LNCAP (cell line): Measurements from ENCODE around the gene PSMB2.
A peak's percentile ranks its signal among the peaks of the same experiment; 100 is the strongest.

Experiments used
- TF ChIP-seq, protein P1 (sequence below): fragments of 450-650 bp; IDR thresholded peaks from 2 replicates; pipeline ENCODE4 v1.5.1; 2017; ENCODE audit warnings: mild to moderate bottlenecking

PSMB2 gene

DNA sequence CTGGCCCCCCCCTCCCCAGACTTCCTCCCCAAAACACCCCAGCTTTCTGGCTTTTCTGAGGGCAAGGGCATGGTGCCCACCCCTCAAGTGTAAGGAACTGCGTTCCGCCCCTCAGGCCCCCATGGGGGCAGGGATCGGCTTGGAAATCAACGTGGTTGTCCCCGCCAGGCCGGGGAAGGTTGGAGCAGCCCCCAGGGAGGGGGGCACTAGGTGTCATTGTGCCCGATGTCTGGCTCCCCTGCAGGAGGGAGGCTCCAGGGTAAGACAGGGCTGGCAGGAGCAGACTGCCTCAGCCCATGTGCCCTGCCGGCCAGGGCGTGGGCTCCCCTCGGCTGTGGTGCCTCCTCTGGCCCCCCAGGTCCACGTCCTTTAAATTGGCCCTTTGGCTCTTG lies 75.6 kb downstream of the PSMB2 start:
- TF ChIP-seq, protein P1, sequence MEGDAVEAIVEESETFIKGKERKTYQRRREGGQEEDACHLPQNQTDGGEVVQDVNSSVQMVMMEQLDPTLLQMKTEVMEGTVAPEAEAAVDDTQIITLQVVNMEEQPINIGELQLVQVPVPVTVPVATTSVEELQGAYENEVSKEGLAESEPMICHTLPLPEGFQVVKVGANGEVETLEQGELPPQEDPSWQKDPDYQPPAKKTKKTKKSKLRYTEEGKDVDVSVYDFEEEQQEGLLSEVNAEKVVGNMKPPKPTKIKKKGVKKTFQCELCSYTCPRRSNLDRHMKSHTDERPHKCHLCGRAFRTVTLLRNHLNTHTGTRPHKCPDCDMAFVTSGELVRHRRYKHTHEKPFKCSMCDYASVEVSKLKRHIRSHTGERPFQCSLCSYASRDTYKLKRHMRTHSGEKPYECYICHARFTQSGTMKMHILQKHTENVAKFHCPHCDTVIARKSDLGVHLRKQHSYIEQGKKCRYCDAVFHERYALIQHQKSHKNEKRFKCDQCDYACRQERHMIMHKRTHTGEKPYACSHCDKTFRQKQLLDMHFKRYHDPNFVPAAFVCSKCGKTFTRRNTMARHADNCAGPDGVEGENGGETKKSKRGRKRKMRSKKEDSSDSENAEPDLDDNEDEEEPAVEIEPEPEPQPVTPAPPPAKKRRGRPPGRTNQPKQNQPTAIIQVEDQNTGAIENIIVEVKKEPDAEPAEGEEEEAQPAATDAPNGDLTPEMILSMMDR = no peak

DNA sequence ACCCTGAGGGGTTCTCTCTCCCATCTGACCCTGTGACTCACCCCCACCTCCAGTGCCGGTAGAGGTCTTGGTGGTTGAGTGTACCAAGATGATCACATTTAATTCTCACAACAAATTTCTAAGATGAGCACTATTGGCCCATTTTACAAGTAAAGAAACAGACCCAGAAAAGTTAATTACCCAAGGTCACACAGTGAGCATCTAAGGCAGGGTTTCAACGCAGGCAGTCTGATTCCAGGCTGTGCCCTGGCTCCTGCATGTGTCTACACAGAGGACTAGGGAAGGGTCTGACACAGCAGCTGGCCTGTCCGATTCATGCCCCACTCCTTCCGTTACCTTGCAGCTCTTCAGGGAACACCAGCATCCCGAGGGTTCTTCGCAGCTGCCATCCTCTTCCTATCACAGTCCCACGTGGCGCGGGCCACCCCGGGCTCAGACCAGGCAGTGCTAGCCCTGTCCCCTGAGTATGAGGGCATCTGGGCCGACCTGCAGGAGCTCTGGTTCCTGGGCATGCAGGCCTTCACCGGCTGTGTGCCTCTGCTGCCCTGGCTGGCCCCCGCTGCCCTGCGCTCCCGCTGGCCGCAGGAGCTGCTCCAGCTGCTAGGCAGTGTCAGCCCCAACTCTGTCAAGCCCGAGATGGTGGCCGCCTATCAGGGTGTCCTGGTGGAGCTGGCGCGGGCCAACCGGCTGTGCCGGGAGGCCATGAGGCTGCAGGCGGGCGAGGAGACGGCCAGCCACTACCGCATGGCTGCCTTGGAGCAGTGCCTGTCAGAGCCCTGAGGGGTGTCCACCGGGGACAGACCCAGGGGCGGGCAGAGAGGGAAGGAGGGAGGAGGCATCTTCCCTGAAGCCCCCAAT lies 76.2 kb downstream of the PSMB2 start:
- TF ChIP-seq, protein P1 = peak; percentile 21

DNA sequence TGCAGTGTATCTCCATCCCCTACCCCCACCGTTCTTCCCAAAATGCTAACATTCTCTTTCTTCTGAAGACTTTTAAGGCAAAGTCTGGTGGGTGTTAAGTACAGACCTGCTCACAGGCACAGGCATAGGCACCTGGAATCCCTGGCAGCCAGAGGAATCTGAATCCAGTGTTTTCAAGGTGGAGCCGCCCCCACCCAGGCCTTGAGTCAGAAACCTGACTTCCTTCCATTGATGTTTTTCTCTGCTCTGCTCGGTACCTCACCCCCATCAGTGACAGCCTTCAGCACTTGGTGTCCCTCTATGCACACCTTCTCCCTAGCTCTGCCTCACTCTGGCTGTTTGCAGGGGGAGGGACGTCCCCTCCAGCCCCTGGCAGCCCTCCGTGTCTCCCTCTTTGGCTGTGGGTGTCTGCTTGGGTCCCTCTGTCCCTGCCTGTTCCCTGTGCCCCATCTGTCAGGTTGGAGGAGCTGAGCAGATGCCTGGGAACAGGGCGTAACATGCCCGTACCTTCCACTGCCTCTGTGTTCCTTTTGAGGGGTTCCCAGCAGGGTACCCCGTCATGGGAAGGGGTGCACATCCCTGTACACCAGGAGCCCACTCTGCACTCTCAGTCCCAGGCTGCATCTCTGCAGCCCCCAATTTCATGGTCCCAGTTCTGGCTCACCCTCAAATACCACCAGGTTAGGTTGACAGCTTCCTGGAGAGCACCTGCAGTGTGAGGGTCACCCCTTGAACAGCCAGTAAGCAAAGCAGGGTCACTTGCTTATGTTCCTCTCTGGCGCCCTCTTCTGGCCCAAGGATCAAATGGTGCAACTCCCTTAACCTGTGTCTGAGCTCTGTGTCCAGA lies 77.1 kb downstream of the PSMB2 start:
- TF ChIP-seq, protein P1 = peak; percentile 84

DNA sequence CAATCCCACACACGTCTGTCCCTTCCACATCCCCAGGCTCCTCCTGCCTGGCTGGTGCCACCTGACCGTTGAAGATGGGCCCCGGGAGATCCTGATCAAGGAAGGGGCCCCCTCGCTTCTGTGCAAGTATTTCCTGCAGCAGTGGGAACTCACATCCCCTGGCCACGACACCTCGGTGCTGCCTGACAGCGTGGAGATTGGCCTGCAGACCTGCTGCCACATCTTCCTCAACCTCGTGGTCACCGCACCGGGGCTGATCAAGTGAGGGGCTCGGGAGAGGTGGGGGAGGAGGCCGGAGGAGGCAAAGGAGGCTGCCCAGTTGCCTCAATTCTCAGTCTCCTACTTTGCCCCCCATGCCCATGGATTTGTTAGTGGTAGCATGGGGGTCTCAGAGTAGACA lies 78.2 kb downstream of the PSMB2 start:
- TF ChIP-seq, protein P1 = no peak

DNA sequence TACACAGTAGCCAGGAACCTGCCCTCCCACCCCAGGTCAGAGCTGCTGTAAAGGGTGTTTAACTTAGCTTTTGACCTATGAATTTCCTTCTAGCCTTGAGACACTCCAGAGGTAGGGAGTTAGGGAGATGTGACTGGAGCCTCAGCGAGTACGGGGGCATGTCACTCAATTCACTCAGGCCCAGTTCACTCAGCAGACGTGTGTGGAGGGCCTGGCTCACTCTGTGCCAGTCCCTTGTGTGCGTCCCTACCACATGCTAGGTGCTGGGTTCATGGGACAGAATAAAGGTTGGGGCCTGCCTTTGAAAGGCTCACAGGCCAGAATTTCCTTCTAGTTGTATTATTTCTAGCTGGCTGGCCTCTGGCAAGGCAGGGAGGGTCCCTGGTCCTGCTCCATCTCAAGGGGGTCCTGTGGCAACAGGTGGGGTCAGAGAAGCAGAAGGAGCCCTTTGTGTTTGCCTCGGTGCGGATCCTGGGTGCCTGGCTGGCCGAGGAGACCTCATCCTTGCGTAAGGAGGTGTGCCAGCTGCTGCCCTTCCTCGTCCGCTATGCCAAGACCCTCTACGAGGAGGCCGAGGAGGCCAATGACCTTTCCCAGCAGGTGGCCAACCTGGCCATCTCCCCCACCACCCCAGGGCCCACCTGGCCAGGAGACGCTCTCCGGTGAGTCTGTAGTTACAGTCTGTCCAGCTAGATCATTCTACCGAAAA lies 79.2 kb downstream of the PSMB2 start:
- TF ChIP-seq, protein P1 = no peak

DNA sequence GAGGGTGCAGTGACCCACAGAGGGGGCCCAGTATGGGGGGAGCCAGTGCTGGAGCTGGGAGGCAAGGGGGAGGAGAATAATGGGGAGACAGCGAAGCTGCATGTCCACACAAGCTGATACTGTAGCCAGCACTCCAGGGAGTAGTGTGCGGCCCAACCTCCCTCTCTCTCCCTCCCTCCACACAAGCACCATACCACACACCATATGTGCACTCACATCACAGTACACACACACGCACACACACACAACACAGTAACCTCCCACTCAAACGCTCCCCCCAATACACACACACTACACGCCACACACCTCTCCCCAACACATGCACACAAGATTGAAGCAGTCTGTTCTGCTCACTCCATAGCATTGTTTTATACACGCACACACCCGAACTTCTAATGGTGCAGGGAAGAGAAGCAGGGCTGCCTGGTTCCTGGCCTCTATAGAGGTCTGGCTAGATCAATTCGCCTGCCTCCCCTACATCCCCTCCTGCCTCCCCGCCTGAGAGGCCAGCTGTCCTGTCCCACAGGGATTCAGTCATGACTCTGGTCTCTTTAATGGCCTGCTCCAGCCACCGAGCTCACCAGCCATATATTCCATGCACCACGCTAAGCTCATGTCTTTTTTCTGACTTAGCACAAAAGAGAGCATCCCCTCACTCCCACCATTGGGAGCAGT lies 79.9 kb downstream of the PSMB2 start:
- TF ChIP-seq, protein P1 = no peak
